Neuronal stem cell (in vitro differentiated cells): ENCODE data around the gene CCDC127.
"Not testable (repeated sequence)": the region's sequence is repeated elsewhere in the genome, so short reads cannot be mapped to it uniquely, and the experiment has no call there.

Experiments used
- DNase-seq: peaks from one replicate; pipeline ENCODE4 v3.0.0-alpha.2; 2013; ENCODE audit warnings: low spot score
- H2AFZ ChIP-seq: one replicate; pipeline ENCODE4 v1.6.1; 2013; ENCODE audit warnings: mild to moderate bottlenecking, low read length, inconsistent platforms
- H2AK5ac ChIP-seq: 2 replicates; pipeline ENCODE4 v1.6.1; 2013; ENCODE audit warnings: low read depth, mild to moderate bottlenecking, inconsistent platforms, low read length, moderate library complexity, mixed read lengths
- H2BK120ac ChIP-seq: 2 replicates; pipeline ENCODE4 v1.6.1; 2013; ENCODE audit warnings: low read depth, mild to moderate bottlenecking, inconsistent platforms, low read length, moderate library complexity, mixed read lengths
- H2BK12ac ChIP-seq: one replicate; pipeline ENCODE4 v1.6.1; 2013; ENCODE audit warnings: low read length, inconsistent platforms
- H2BK15ac ChIP-seq: 2 replicates; pipeline ENCODE4 v1.6.1; 2013; ENCODE audit warnings: mild to moderate bottlenecking, low read length, inconsistent platforms, mixed read lengths
- H2BK5ac ChIP-seq: one replicate; pipeline ENCODE4 v1.6.1; 2013; ENCODE audit warnings: inconsistent platforms, mild to moderate bottlenecking, low read length, moderate library complexity
- H3K14ac ChIP-seq: one replicate; pipeline ENCODE4 v1.6.1; 2013; ENCODE audit warnings: low read length, inconsistent platforms
- H3K18ac ChIP-seq: 2 replicates; pipeline ENCODE4 v1.6.1; 2013; ENCODE audit warnings: low read length, inconsistent platforms
- H3K23ac ChIP-seq: 2 replicates; pipeline ENCODE4 v1.6.1; 2013; ENCODE audit warnings: low read depth, mild to moderate bottlenecking, mixed read lengths, low read length, inconsistent platforms; ENCODE audit not compliant: poor library complexity
- H3K27ac ChIP-seq: replicated peaks from 3 replicates; pipeline ENCODE4 v1.5.1; 2013; ENCODE audit warnings: low read length, inconsistent platforms
- H3K27me3 ChIP-seq, 3 experiments: 2 replicates each; pipeline ENCODE4 v1.6.1; 2013; ENCODE audit warnings: low read length in 3 of 3, mild to moderate bottlenecking in 2 of 3, inconsistent platforms in 1 of 3, low read depth in 1 of 3, mixed read lengths in 1 of 3, moderate library complexity in 1 of 3; ENCODE audit not compliant: control insufficient read depth in 3 of 3, insufficient read depth in 3 of 3
- H3K36me3 ChIP-seq, 2 donors: replicated peaks in 1 of 2; 2 replicates each; pipeline ENCODE4 v1.6.1; 2013; ENCODE audit warnings: low read length in 2 of 2; ENCODE audit not compliant: control insufficient read depth in 2 of 2, insufficient read depth in 2 of 2
- H3K4ac ChIP-seq: 2 replicates; pipeline ENCODE4 v1.6.1; 2013; ENCODE audit warnings: inconsistent platforms, mild to moderate bottlenecking, low read length, moderate library complexity
- H3K4me1 ChIP-seq, 2 donors: 1 replicate in 1 of 2; 2 replicates in 1 of 2; pipeline ENCODE4 v1.6.1; 2013; ENCODE audit warnings: low read length in 2 of 2, low read depth in 1 of 2; ENCODE audit not compliant: control insufficient read depth in 2 of 2, insufficient read depth in 1 of 2
- H3K4me2 ChIP-seq: one replicate; pipeline ENCODE4 v1.6.1; 2013; ENCODE audit warnings: mild to moderate bottlenecking, low read length, inconsistent platforms; ENCODE audit not compliant: insufficient read depth, poor library complexity, severe bottlenecking
- H3K4me3 ChIP-seq, 2 donors: 2 replicates each; pipeline ENCODE4 v1.5.1; 2013; ENCODE audit warnings: low read length in 2 of 2, mild to moderate bottlenecking in 2 of 2, inconsistent platforms in 1 of 2, moderate library complexity in 1 of 2
- H3K79me1 ChIP-seq: one replicate; pipeline ENCODE4 v1.6.1; 2013; ENCODE audit warnings: low read depth, mild to moderate bottlenecking, inconsistent platforms, low read length, moderate library complexity
- H3K9ac ChIP-seq: one replicate; pipeline ENCODE4 v1.6.1; 2013; ENCODE audit warnings: mild to moderate bottlenecking, low read depth, low read length, inconsistent platforms; ENCODE audit not compliant: poor library complexity
- H3K9me3 ChIP-seq, 2 donors: replicated peaks in 1 of 2; 2 replicates each; pipeline versions ENCODE3 to v1.6.1; 2013; ENCODE audit warnings: low read length in 2 of 2, mild to moderate bottlenecking in 2 of 2, inconsistent platforms in 1 of 2, low read depth in 1 of 2, mixed read lengths in 1 of 2, moderate library complexity in 1 of 2; ENCODE audit not compliant: control insufficient read depth in 2 of 2, insufficient read depth in 1 of 2
- H4K8ac ChIP-seq: one replicate; pipeline ENCODE4 v1.6.1; 2013; ENCODE audit warnings: low read depth, mild to moderate bottlenecking, inconsistent platforms, low read length, moderate library complexity
- H4K91ac ChIP-seq: one replicate; pipeline ENCODE4 v1.6.1; 2013; ENCODE audit warnings: low read length, low read depth, mild to moderate bottlenecking, inconsistent platforms; ENCODE audit not compliant: poor library complexity
- WGBS, 2 donors: extraction: QIAGEN DNeasy Blood & Tissue Kit; methylation state at CpG; one replicate each; pipeline ENCODE4 v1.1.7; 2013; ENCODE audit warnings: missing lambda C conversion rate in 2 of 2, mixed read lengths in 1 of 2; ENCODE audit not compliant: insufficient read length in 2 of 2, insufficient replicate concordance in 1 of 2; ENCODE audit errors: extremely low coverage in 2 of 2; 5-methylcytosine and 5-hydroxymethylcytosine counted together

CCDC127 gene

GRCh38 chr5:251538-251937 lies 33.6 kb upstream of the CCDC127 start:
- not testable (repeated sequence) for H3K9me3 ChIP-seq, H3K4me3 ChIP-seq, H3K27ac ChIP-seq, H3K4ac ChIP-seq, H3K23ac ChIP-seq, H2BK12ac ChIP-seq, H3K4me2 ChIP-seq, H3K79me1 ChIP-seq, H3K14ac ChIP-seq, H3K18ac ChIP-seq, H3K4me1 ChIP-seq, H2AFZ ChIP-seq, H2BK120ac ChIP-seq, H3K27me3 ChIP-seq, H2BK5ac ChIP-seq, H2AK5ac ChIP-seq, DNase-seq, H4K91ac ChIP-seq, H3K9ac ChIP-seq, H4K8ac ChIP-seq, H2BK15ac ChIP-seq
- peaks cover 20 to 86% of the 10 kb centered on the region in 2 donors for H3K36me3 ChIP-seq
- WGBS, 2 donors: no CpG with 5 or more reads among the region's 8 CpGs

DNA sequence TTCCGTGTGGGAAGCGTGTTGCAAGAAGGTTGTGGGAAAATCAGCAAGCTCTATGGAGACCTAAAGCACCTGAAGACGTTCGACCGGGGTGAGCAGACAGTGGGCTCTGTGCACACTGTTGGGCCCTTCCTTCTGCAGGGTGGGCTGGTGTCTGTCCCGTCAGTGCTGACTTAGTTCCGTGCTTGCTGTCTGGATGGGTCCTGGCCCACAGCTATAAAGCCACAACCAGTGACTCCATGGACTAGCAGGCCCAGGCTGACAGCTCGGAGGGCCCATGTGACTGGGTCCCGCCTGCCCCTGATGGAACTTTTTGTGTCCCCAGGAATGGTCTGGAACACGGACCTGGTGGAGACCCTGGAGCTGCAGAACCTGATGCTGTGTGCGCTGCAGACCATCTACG lies 33.1 kb upstream of the CCDC127 start:
- not testable (repeated sequence) for H2AFZ ChIP-seq, H2BK15ac ChIP-seq, H3K4me3 ChIP-seq, H3K4me1 ChIP-seq, H3K27me3 ChIP-seq, H2BK120ac ChIP-seq, H3K79me1 ChIP-seq, H3K23ac ChIP-seq, H4K8ac ChIP-seq, H3K9me3 ChIP-seq, DNase-seq, H3K27ac ChIP-seq, H3K18ac ChIP-seq, H3K9ac ChIP-seq, H2BK5ac ChIP-seq, H2BK12ac ChIP-seq, H2AK5ac ChIP-seq, H3K4me2 ChIP-seq, H3K14ac ChIP-seq, H3K4ac ChIP-seq, H4K91ac ChIP-seq
- H3K36me3 ChIP-seq: peaks cover 18 to 86% of the 10 kb centered on the region in 2 donors
- no CpG with 5 or more reads among the region's 12 CpGs for WGBS, 2 donors

GRCh38 chr5:250396-250795 lies 32.4 kb upstream of the CCDC127 start:
- H3K9me3 ChIP-seq, H3K23ac ChIP-seq, H4K91ac ChIP-seq, H2AFZ ChIP-seq, H2BK5ac ChIP-seq, H3K9ac ChIP-seq, DNase-seq, H3K4ac ChIP-seq, H2AK5ac ChIP-seq, H3K4me1 ChIP-seq, H3K4me3 ChIP-seq, H3K79me1 ChIP-seq, H3K27ac ChIP-seq, H4K8ac ChIP-seq, H3K4me2 ChIP-seq, H2BK15ac ChIP-seq, H2BK12ac ChIP-seq, H3K18ac ChIP-seq, H2BK120ac ChIP-seq, H3K14ac ChIP-seq, H3K27me3 ChIP-seq: not testable (repeated sequence)
- H3K36me3 ChIP-seq: peaks cover 18 to 87% of the 10 kb centered on the region in 2 donors
- WGBS, 2 donors: no CpG with 5 or more reads among the region's 9 CpGs

DNA sequence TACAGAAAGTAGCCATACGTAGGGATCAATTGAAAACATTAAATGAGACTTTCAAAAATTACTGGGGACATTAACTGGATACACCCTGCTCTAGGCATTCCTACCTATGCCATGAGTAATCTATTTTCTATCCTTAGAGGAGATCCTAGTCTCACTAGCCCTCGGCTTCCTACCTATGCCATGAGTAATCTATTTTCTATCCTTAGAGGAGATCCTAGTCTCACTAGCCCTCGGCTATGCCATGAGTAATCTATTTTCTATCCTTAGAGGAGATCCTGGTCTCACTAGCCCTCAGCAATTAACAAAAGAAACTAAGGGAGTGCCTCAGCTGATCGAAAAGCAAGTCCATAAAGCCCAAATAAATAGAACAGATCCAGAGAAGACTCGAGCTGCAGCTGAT lies 27.8 kb upstream of the CCDC127 start:
- not testable (repeated sequence) for H3K9ac ChIP-seq, H3K23ac ChIP-seq, H3K18ac ChIP-seq, DNase-seq, H3K9me3 ChIP-seq, H2BK5ac ChIP-seq, H3K27me3 ChIP-seq, H3K27ac ChIP-seq, H3K4me2 ChIP-seq, H2AFZ ChIP-seq, H4K91ac ChIP-seq, H2BK15ac ChIP-seq, H2AK5ac ChIP-seq, H4K8ac ChIP-seq, H3K4ac ChIP-seq, H2BK12ac ChIP-seq, H3K4me1 ChIP-seq, H3K4me3 ChIP-seq, H2BK120ac ChIP-seq, H3K79me1 ChIP-seq, H3K14ac ChIP-seq
- peaks cover 22 to 85% of the 10 kb centered on the region in 2 donors for H3K36me3 ChIP-seq
- WGBS, 2 donors: no CpG with 5 or more reads among the region's 5 CpGs
